ENCODE results near the gene CACNG4. TPM values are rescaled to one million over a fixed set of nuclear protein-coding genes. Genes with fewer than 3 reads are reported as not detected.

The CACNG4 gene
- total RNA-seq, 4 donors from 2014 or later, result 0.27 to 1.9 TPM; not detected in 2

DNA sequence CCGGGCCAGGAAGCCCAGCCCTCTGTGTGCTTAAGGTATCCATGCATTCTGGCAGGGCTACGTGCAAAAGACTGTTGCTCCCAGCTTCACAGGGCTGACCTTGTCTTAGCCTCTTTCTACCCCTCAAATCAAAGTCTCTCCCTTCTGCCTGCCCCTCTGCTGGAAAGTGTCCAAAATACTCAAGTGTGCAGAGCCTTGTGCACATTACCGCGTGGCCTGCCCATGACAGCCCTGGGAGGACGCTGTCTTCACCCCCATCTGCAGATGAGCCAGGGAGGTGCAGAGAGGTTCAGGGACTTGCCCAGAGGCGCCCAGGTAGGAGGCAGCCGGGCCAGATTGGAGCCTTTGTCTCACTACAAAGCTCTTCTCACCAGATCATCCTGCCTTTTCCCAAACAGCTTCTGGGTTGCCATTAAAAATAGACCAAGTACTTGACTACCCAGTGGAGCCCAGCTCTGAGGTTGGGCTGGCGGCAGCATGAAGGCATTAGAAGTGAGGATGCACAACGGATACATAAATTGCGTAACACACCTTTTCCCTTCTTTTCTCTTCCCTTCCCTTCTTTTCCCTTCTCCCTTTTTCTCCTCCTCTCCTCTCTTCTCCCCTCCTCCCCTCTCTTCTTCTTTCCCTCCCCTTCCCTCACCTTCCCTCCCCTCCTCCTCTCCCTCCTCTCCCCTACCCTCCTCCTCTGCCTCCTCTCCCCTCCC, 3.5 kb downstream of the CACNG4 start:
- H3K36me3 ChIP-seq, result no peaks in the 10 kb centered on the region
- H3K4me3 ChIP-seq, result no peak overlapping the region
- no peak for DNase-seq
- no peak for TF ChIP-seq EP300 (IDR thresholded peaks at IDR 0.05; ENCODE audit: low read depth)
- TF ChIP-seq, protein P1, sequence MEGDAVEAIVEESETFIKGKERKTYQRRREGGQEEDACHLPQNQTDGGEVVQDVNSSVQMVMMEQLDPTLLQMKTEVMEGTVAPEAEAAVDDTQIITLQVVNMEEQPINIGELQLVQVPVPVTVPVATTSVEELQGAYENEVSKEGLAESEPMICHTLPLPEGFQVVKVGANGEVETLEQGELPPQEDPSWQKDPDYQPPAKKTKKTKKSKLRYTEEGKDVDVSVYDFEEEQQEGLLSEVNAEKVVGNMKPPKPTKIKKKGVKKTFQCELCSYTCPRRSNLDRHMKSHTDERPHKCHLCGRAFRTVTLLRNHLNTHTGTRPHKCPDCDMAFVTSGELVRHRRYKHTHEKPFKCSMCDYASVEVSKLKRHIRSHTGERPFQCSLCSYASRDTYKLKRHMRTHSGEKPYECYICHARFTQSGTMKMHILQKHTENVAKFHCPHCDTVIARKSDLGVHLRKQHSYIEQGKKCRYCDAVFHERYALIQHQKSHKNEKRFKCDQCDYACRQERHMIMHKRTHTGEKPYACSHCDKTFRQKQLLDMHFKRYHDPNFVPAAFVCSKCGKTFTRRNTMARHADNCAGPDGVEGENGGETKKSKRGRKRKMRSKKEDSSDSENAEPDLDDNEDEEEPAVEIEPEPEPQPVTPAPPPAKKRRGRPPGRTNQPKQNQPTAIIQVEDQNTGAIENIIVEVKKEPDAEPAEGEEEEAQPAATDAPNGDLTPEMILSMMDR (IDR thresholded peaks at IDR 0.05), result no peak
- no peak for TF ChIP-seq POLR2A (IDR thresholded peaks at IDR 0.05)
- TF ChIP-seq POLR2AphosphoS5 (IDR thresholded peaks at IDR 0.05), result no peak
- H3K4me1 ChIP-seq, result peaks cover 9 to 24% (median 19%) of the 10 kb centered on the region in 4 donors
- in situ Hi-C loops (cut with MboI; ENCODE audit: low pct_ligation_motif_present in 1 of 4, low pct_unique_long_range_greater_than_20kb in 1 of 4, low sequenced_read_pairs in 3 of 4) (no loop called here), intact Hi-C loops (cut with DNase I; ENCODE audit: low total_unique reads) (loop anchor here (5.0 kb wide), 1 partner anchor 1029 kb away; the partner anchor contains the start of gene C17orf58)
- H3K27ac ChIP-seq, result no peak overlapping the region
- 65 to 77% methylated on average over 4 to 10 of the region's 10 CpGs for WGBS, 2 donors (ENCODE audit: low coverage in 1 of 2)
- peaks cover 88% of the 10 kb centered on the region for H3K27me3 ChIP-seq
- H3K9me3 ChIP-seq, result no peaks in the 10 kb centered on the region

DNA sequence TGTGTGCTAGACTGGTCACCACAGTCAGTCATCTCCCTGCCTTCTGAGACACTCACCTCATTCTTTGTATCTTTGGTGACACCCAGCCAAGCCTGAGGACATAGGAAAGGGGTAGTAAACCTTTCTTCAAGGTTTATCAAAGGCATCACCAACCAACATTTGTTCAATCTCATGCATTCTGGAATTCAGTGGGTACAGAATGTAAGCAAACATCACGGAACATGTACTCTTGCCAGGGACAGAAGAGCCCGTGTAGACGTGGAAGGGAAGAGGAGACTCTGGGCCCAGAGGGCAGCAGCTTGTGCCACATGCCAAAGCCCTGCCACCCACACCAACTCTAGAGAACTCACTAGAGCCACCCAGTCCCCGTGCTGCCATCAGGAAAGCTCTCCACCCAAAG, 4.4 kb downstream of the CACNG4 start:
- in situ Hi-C loops (cut with MboI; ENCODE audit: low pct_ligation_motif_present in 1 of 4, low pct_unique_long_range_greater_than_20kb in 1 of 4, low sequenced_read_pairs in 3 of 4), result no loop called here
- Histone ChIP-seq H3K4me3 (no peak overlapping the region), H3K27ac (no peak overlapping the region), H3K27me3 (peaks cover 88% of the 10 kb centered on the region), H3K4me1 (peaks cover 9 to 23% (median 18%) of the 10 kb centered on the region in 4 donors), H3K36me3 (no peaks in the 10 kb centered on the region), H3K9me3 (no peaks in the 10 kb centered on the region)
- DNase-seq, result no peak
- 87% methylated on average over 4 of the region's 4 CpGs; no CpG with 5 or more reads in 1 of the 2 donors for WGBS, 2 donors (ENCODE audit: low coverage in 1 of 2)
- intact Hi-C loops (cut with DNase I; ENCODE audit: low total_unique reads), result loop anchor here (5.0 kb wide), 1 partner anchor 1028 kb away; the partner anchor contains the start of gene C17orf58
- TF ChIP-seq POLR2AphosphoS5 (IDR thresholded peaks at IDR 0.05) (no peak), POLR2A (IDR thresholded peaks at IDR 0.05) (no peak), EP300 (IDR thresholded peaks at IDR 0.05; ENCODE audit: low read depth) (no peak)
- TF ChIP-seq, protein P1 (IDR thresholded peaks at IDR 0.05), result no peak

DNA sequence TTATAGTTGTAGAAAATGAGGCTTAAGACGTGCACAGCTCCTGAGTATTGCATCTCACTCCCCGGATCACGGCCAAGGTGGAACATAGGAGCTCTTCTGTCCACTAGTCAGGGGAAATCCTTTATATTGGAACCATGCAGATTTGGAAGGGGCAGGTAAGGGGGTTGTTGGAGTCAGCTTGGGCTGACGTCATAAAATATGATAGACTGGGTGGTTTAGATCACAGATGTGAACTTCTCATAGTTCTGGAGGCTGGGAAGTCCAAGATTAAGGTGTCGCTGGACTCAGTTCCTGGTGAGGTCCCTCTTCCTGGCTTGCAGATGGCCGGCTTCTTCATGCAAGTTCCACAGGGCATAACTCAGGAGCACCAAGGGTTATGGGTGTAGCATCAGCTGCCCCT, 5.6 kb downstream of the CACNG4 start:
- TF ChIP-seq POLR2A (IDR thresholded peaks at IDR 0.05), result no peak
- TF ChIP-seq EP300 (IDR thresholded peaks at IDR 0.05; ENCODE audit: low read depth), result no peak
- TF ChIP-seq POLR2AphosphoS5 (IDR thresholded peaks at IDR 0.05), result no peak
- TF ChIP-seq, protein P1 (IDR thresholded peaks at IDR 0.05), result no peak
- Histone ChIP-seq H3K27ac (no peak overlapping the region), H3K4me1 (peaks cover 9 to 15% (median 12%) of the 10 kb centered on the region in 4 donors), H3K27me3 (peaks cover 87% of the 10 kb centered on the region), H3K4me3 (no peak overlapping the region), H3K36me3 (no peaks in the 10 kb centered on the region), H3K9me3 (no peaks in the 10 kb centered on the region)
- in situ Hi-C loops (cut with MboI; ENCODE audit: low pct_ligation_motif_present in 1 of 4, low pct_unique_long_range_greater_than_20kb in 1 of 4, low sequenced_read_pairs in 3 of 4), result no loop called here
- no peak for DNase-seq
- intact Hi-C loops (cut with DNase I; ENCODE audit: low total_unique reads), result no loop called here
- WGBS, 2 donors (ENCODE audit: low coverage in 1 of 2), result 60 to 76% methylated on average over 2 to 6 of the region's 6 CpGs

DNA sequence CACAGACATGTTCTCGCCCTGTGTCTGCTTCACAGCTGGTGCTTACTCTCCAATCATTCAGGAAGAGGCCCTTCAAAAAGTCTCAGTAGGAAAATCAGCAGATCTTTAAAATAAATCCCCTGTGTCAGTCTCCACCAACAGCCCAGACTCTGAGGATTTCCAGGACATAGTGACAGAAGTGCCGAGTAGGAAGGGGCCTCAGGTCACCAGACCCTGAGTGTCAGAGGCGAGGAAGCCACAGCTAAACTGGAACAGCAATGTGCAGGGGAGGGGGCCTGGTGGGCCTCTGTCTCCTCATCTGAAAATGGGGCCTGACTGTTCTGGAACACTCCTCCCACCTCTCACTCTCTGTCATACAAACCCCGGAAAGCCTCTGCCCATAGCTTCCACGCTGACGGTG, 6.3 kb downstream of the CACNG4 start:
- TF ChIP-seq POLR2AphosphoS5 (IDR thresholded peaks at IDR 0.05) (no peak), EP300 (IDR thresholded peaks at IDR 0.05; ENCODE audit: low read depth) (no peak), POLR2A (IDR thresholded peaks at IDR 0.05) (no peak)
- TF ChIP-seq, protein P1 (IDR thresholded peaks at IDR 0.05), result no peak
- Histone ChIP-seq H3K9me3 (no peaks in the 10 kb centered on the region), H3K27ac (no peak overlapping the region), H3K4me3 (no peak overlapping the region), H3K4me1 (peaks cover 4 to 8% (median 6%) of the 10 kb centered on the region in 4 donors), H3K36me3 (no peaks in the 10 kb centered on the region), H3K27me3 (peaks cover 87% of the 10 kb centered on the region)
- intact Hi-C loops (cut with DNase I; ENCODE audit: low total_unique reads) (no loop called here), in situ Hi-C loops (cut with MboI; ENCODE audit: low pct_ligation_motif_present in 1 of 4, low pct_unique_long_range_greater_than_20kb in 1 of 4, low sequenced_read_pairs in 3 of 4) (no loop called here)
- 80 to 100% methylated on average over 1 to 6 of the region's 6 CpGs for WGBS, 2 donors (ENCODE audit: low coverage in 1 of 2)
- DNase-seq, result no peak
